ENCODE results near the gene TASL.
"Not testable (repeated sequence)": the region's sequence is repeated elsewhere in the genome, so short reads cannot be mapped to it uniquely, and the experiment has no call there.

TASL gene

DNA sequence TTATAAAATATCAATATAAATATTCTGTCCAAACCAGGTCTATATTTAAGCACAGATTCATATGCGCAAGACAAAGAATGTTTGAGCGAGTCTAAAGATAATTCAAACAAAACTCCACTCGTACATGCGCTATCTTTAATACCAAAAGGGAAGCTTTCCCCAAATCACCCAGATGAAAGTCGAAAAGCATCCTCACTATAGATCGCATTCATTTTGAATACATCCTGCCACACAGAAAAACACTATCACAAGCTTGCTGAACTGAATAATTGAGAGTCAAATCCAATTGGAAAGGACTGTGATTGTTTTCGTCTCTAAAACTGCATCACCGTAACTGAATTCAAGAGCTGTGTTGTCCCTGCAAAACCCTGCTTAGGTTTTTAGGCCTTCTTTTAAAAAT lies 685 bp downstream of the TASL start:
- no peak for DNase-seq (ENCODE audit: low read depth)

DNA sequence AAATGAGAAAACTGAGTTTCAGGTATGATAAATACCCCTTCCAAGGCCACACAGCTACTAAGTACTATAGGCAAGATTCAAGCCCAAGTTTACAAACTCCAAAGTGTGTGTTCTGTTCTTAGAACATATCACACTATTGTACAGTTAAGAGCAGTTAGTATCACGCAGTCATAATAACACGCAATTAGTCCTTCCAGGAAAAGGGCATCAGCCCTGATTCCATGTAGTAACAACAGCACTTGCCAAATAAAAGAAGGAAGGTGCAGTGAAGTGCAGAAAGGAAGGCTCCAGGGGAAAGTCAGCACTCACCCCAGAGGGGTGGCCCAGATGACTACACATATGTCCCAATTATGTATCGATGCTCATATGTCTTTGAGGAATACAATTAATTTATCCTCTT lies 4.4 kb downstream of the TASL start:
- DNase-seq (ENCODE audit: low read depth) = no peak

DNA sequence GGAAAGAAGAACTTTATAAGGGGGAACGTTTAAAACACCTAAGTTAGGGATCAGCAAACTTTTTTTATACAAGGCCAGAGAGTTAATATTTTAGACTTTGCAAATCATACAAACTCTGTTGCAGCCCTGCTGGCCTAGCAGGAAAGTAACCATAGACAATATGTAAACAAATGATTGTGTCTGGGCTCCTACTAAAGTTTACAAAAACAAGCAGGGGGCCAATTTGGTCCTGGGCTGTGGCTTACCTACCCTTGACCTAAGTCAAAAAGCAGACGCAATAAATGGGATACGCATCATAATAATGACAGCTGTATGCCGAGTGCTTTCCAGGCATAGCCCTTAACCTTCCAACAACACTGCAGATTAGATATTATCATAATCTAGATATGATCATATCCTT lies 4.9 kb downstream of the TASL start:
- no peak for DNase-seq (ENCODE audit: low read depth)

DNA sequence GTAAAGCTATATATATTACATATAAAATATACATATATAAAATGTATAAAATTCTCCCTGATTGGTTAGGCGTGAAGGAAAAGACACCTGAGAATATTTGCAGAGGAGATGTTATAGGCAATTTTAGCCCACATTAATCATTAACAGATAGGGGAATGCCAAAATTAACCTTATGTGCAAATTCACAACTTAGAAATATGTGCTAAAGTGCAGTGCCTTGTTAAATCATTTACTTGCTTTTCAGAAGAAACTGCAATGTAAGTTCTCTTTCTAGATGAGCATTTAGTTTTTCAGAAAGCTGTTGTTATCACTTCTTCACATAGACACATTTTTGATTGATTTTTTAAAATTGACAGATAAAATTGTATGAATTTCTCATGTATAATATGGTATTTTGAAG lies 5.6 kb downstream of the TASL start:
- DNase-seq (ENCODE audit: low read depth) = no peak

DNA sequence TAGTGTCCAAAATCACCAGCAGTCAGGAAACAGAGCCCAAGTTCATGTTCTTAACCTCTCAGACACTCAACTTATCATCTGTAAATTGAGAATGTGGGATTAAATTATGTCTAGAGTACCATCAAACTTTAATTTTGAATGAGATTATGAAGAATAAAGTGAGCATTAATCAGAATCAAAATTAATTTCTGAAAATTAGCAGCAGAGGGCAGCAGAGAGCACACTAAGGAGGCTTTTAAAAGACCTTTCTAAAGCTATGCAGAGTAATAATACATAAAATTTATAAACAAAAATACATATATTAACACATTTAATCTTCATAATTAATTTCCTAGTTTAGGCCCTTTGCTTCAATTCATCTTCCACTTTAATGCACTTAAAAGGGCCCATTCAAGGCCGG lies 7.1 kb downstream of the TASL start:
- no peak for DNase-seq (ENCODE audit: low read depth)

DNA sequence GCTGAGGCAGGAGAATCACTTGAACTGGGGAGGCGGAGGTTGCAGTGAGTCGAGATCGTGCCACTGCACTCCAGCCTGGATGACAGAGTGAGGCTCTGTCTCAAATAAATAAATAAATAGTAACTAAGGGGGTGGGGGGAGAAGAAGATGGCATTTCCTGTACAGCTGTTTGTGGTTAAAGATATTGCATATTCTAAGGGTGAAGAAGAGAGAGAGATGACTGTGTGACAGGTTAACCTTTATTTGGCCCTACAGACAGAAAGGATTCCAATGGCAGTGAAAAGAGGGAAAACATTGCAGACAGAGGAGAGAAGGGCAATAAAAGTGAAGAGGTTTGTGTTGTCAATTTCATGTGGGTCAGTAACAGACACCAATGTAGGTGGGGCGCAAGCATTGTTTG lies 9.4 kb downstream of the TASL start:
- DNase-seq (ENCODE audit: low read depth) = no peak

DNA sequence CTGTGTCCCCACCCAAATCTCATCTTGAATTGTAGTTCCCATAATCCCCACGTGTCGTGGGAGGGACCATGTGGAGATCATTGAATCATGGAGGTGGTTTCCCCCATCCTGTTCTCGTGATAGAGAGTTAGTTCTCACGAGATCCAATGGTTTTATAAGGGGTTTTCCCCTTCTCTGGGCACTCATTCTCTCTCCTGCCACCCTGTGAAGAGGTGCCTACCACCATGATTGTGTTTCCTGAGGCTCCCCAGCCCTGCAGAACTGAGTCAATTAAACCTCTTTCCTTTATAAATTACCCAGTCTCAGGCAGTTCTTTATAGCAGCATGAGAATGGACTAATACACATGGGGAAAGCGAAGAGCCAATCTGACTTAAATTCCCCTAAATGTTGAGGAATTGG lies 14.5 kb downstream of the TASL start:
- not testable (repeated sequence) for DNase-seq (ENCODE audit: low read depth)

DNA sequence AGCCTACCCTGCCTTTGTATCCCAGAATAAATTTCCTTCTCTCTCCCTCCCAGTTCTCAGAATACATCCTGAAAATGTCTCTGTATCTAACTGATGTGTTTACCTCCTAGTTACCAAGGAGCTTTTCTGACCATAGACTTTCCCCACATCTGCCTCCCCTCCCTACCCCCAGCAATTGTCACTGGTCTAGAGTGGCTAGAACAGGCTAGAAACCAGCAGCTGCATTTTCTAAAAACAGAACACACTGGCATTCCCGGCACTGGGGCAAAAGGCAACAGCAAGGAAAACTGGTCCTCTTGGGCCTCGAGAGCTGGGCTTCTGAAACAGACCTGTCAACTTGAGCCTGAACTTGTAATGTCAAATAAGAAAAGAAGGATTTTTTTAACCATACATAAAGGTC lies 16.4 kb downstream of the TASL start:
- no peak for DNase-seq (ENCODE audit: low read depth)

DNA sequence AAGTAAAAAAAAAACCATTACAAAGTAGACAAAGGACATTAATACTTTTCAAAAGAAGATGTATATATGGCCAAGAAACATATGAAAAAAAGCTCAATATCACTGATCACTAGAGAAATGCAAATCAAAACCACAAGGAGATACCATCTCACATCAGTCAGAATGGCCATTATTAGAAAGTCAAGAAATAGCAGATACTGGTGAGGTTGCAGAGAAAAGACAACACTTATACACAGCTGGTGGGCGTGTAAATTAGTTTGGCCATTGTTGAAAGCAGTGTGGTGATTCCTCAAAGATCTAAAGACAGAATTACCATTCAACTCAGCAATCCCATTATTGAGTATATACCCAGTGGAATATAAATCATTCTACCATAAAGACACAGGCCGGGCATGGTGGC lies 39.3 kb downstream of the TASL start:
- no peak for DNase-seq (ENCODE audit: low read depth)

DNA sequence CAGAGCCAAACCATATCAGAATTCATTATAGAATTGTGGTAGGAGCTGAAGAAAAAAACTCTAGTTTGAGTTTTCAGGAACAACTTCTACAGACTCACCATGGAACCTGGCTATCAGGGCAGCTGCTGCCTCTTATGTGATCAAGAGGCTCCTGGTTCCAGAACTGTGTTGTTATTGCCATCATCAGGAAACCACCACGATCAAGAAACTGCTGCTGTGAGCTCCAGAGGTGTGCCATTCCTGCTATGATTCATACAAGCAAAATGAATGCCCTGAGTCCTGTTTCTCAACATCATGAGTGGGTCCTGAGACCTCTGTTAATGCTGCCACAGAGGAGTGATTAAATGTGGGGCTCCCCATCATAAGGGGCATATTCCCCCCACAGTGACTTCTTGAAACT lies 43.7 kb downstream of the TASL start:
- DNase-seq (ENCODE audit: low read depth) = no peak

DNA sequence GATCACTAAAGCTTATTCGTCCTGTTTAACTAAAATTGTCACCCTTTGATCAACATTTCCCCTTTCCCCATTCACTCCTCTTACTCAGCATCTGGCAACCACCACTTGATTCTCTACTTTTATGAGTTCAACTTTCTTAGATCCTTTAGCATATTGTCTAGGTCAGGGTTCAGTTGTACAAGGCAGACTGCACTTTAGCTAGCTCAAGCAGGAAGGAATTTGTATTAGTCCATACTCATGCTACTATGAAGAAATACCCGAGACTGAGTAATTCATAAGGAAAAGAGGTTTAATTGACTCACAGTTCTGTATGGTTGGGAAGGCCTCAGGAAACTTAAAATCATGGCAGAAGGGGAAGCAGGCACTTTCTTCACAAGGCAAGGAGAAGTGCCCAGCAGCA lies 44.3 kb downstream of the TASL start:
- DNase-seq (ENCODE audit: low read depth) = no peak

DNA sequence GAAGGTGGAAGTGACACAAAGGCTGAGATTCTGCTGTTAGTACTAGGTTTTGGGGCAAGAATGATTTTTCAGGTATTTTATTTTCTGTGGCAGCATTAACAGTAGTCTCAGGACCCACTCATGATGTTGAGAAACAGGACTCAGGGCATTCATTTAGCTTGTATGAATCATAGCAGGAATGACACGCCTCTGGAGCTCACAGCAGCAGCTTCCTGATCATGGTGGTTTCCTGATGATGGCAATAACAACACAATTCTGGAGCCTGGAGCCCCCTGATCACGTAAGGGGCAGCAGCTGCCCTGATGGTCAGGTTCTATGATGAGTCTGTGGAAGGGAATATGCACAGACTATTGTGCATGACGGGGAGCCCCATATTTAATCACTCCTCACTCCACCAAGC lies 47.0 kb downstream of the TASL start:
- DNase-seq (ENCODE audit: low read depth) = no peak

DNA sequence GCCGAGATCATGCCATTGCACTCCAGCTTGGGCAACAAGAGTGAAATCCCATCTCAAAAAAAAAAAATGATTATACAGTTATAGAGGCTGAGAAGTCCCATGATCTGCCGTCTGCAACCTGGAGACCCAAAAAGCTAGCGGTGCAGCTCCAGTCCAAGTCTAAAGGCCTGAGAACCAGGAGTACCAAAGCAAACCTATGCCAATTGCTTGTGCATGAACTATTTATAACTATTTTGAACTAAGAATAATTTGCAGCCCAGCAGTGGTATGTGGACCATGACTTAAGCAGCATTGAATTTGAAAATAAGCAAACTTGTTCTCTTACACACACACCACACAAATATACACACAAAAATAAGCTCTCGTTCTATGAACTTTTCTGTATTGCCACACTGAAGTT lies 51.8 kb downstream of the TASL start:
- DNase-seq (ENCODE audit: low read depth) = no peak

DNA sequence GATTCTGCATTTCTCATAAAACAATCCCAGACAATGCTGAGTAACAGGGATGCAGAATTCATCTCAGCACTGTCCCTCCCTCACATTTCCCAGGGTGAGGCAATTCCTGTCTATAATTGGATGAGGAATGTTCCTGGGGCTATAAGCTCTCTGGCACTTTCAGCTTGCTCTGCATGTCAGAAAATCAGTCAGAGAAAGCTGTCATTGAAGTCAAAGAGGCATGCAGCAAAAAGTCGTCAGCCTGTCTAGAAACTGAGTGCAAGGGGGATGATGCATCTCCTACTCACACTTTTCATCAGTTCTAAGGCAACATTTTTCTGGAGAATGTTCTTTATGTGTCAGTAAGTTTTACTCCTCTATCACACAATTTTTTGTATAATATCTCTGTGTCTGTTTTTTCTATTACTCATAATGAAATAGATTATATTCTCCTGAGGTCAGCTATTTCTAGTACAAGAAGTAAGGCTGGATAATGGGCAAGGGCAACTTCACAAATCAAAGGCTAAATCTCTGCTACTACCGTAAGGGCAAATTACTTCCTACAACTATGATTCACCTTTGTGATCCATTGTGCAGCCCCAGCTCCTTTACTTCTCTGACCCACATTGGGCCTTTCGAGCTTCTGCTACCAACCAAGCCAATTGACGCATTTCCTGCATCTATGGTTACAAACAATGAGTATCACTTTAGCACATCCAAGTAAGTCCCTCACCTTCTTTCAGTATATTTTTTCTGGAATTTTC lies 56.0 kb downstream of the TASL start:
- DNase-seq (ENCODE audit: low read depth) = no peak

DNA sequence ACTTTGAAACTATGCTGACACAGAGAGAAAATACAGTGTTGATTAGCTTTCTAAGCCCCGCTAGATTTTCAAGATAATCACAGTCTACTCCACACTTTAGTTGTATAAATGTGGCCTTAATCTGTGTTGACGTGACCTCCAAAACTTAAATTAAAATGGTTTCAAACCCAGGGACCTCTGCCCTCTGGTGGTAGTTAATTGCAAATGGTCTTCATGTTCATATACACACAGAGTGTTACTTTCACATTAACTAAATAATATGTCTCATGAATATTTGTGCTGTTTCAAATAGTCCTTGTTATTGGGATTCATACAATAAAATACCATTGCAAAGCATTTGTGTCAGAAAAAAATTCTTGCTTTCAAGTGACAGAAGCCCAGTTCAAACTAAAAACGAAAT lies 64.3 kb downstream of the TASL start:
- DNase-seq (ENCODE audit: low read depth) = no peak
